Measurements from ENCODE around the gene ETV1.
"Not testable (repeated sequence)": the region's sequence is repeated elsewhere in the genome, so short reads cannot be mapped to it uniquely, and the experiment has no call there.

The ETV1 gene

DNA sequence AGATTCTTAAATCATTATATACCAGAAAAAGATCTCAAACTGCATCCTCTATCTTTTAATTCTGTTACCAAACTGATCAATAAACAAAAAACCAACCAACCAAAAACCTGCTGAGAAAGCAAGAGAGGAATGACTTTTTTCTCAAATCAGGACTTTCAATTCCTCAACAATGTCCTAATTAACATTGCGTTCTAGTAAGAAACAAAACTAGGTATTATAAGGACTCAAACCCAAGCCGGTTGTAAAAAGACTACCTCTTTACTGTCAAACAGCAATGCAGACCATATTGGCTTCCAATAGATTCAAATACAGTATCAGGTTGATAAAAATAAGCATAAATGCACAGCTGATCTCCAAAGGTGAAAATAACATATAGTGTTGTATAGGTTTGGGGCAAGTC is 57.3 kb downstream of the ETV1 start:
- no peak overlapping the region for H3K4me3 Mint-ChIP-seq
- no peaks in the 10 kb centered on the region for H3K27me3 Mint-ChIP-seq (ENCODE audit: low read depth)
- no peaks in the 10 kb centered on the region for H3K4me1 Mint-ChIP-seq (ENCODE audit: low read depth)
- H3K36me3 Mint-ChIP-seq (ENCODE audit: low read depth) = no peaks in the 10 kb centered on the region
- no peak overlapping the region for H3K27ac Mint-ChIP-seq
- peaks cover 4% of the 10 kb centered on the region for H3K9me3 Mint-ChIP-seq

DNA sequence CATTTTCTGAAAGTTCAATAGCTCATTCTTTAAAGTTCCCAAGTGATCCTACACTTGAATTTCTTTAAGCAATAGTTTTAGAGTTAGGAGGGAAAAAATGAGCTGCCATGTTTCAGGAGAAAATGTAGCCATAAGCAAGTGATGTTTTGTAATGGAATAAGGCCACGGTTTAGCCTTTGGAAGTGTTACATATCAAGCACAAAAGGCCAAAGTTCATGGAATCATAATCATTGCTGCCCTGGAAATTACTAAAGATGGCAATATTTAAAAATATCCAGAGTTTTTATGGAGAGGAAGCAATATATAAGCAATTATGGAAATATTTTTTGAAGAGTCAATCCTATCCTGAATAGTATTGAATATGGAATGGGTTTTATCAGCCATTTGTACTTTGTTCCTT is 68.4 kb downstream of the ETV1 start:
- Mint-ChIP-seq H3K4me3 (no peak overlapping the region), H3K9me3 (peaks cover under 1% of the 10 kb centered on the region), H3K36me3 (ENCODE audit: low read depth) (no peaks in the 10 kb centered on the region), H3K27me3 (ENCODE audit: low read depth) (no peaks in the 10 kb centered on the region), H3K4me1 (ENCODE audit: low read depth) (no peaks in the 10 kb centered on the region), H3K27ac (no peak overlapping the region)

DNA sequence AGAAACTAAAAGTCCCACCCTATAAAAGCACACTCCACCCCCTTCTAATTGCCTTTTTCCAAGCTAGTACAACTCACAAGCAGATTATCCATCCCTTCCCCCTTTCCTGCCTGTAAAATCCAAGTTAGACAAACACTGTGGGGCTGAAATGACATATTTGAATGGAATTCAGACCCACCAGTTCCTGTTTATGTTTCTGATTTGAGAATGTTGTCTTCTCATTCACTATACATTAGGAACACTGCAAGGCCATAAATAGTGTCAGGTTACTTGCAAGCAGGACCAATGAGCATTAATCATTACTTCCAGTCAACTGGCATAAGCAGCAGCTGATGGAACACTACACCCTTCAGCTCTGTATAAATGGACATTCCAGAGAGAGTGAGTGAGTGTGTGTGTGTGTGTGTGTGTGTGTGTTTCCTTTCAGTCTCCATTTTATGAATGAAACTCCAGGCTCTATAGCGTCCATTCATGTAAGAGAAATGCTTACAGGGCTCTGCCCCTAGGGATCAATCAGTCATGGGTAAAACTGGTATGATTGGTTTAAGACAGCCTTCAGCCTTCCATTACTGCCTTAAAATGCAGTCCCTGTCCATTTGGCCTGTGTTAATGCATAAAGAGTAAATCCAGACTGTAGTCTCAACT is 69.3 kb downstream of the ETV1 start:
- no peaks in the 10 kb centered on the region for H3K4me1 Mint-ChIP-seq (ENCODE audit: low read depth)
- H3K27me3 Mint-ChIP-seq (ENCODE audit: low read depth) = no peaks in the 10 kb centered on the region
- H3K4me3 Mint-ChIP-seq = no peak overlapping the region
- H3K27ac Mint-ChIP-seq = no peak overlapping the region
- no peaks in the 10 kb centered on the region for H3K36me3 Mint-ChIP-seq (ENCODE audit: low read depth)
- H3K9me3 Mint-ChIP-seq = peaks cover 2% of the 10 kb centered on the region

DNA sequence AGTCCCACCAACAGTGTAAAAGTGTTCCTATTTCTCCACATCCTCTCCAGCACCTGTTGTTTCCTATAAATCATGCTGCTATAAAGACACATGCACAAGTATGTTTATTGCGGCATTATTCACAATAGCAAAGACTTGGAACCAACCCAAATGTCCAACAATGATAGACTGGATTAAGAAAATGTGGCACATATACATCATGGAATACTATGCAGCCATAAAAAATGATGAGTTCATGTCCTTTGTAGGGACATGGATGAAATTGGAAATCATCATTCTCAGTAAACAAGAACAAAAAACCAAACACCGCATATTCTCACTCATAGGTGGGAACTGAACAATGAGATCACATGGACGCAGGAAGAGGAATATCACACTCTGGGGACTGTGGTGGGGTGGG is 71.1 kb downstream of the ETV1 start:
- not testable (repeated sequence) for H3K4me1 Mint-ChIP-seq (ENCODE audit: low read depth); H3K9me3 Mint-ChIP-seq; H3K4me3 Mint-ChIP-seq; H3K27ac Mint-ChIP-seq; H3K36me3 Mint-ChIP-seq (ENCODE audit: low read depth); H3K27me3 Mint-ChIP-seq (ENCODE audit: low read depth)

DNA sequence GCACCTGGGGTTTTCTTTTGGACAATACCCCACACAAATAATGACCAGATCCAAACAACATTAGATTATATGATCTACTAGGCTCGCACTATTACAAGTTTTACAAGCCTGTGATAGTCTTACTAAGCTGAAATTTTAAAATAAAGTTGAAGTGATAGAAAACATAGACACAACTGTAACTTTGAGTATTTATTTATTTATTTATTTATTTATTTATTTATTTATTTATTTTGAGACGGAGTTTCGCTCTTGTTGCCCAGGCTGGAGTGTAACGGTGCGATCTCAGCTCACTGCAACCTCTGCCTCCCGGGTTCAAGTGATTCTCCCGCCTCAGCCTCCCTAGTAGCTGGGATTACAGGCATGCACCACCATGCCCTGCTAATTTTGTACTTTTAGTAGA is 72.4 kb downstream of the ETV1 start:
- not testable (repeated sequence) for H3K4me3 Mint-ChIP-seq; H3K27ac Mint-ChIP-seq; H3K4me1 Mint-ChIP-seq (ENCODE audit: low read depth); H3K36me3 Mint-ChIP-seq (ENCODE audit: low read depth); H3K9me3 Mint-ChIP-seq; H3K27me3 Mint-ChIP-seq (ENCODE audit: low read depth)

DNA sequence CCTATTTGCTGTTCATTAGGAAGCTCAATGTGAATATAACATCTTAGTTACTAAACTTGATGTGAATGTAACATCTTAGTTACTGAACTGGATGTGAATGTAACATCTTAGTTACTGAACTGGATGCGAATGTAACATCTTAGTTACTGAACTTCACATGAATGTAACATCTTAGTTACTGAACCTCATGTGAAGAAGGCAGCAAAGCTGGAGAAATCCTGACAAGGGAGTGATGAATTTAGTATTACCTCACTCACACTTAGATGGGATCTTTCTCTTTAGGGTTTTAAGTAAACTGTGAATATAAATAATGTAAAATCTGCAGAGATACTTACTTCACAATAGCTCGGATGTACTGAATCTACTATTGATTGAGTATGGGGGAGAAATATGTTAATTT is 73.6 kb downstream of the ETV1 start:
- Mint-ChIP-seq H3K27me3 (ENCODE audit: low read depth) (no peaks in the 10 kb centered on the region), H3K36me3 (ENCODE audit: low read depth) (no peaks in the 10 kb centered on the region), H3K4me1 (ENCODE audit: low read depth) (no peaks in the 10 kb centered on the region), H3K4me3 (no peak overlapping the region), H3K27ac (no peak overlapping the region), H3K9me3 (peaks cover 2% of the 10 kb centered on the region)

DNA sequence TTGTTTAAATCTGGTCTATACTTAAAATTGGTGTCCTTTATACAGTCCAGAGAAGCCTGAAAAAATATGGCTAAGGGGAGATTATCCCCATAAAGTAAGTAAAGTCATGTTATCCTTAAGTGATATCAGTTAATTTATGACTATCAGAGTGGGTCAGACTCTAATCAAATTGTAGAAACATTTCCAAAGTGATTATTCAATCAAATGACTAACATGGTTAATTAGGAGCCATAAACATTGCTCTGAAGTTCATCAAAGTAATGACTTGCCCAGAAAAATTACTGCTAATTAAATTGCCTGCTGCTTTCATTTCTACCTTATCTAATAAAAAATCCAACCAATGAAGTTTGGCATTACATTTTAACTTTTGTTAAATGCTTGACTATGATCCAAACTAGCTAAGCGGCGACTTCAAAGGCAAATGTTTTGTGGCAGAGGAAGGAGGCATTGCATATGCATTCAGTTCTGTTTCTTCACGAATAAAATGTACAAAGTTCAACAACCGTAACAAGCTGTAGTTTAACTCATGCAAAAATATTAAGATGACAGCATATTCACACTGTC is 76.7 kb downstream of the ETV1 start:
- Mint-ChIP-seq H3K4me1 (ENCODE audit: low read depth) (peaks cover 2% of the 10 kb centered on the region), H3K4me3 (no peak overlapping the region), H3K27me3 (ENCODE audit: low read depth) (no peaks in the 10 kb centered on the region), H3K9me3 (peaks cover 2% of the 10 kb centered on the region), H3K27ac (no peak overlapping the region), H3K36me3 (ENCODE audit: low read depth) (no peaks in the 10 kb centered on the region)

DNA sequence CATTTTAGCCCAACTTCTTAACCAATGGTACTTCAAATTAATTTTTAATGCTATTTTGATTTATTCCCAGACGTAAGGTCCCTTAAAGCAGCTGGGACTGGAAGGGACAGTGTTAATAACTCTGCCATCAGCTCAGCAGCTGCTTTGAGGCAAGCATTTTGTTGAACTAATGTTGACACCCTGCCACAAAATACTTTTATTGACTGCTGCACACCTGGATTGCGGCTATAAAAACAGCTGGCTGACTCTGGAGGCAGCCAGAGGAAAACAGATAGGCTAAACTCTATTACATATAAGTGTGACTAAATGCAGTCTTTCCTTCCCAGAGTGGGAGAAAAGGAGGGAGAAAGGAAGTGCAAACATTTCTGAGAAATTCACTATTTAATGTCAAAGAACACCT is 77.6 kb downstream of the ETV1 start:
- peaks cover 2% of the 10 kb centered on the region for H3K4me1 Mint-ChIP-seq (ENCODE audit: low read depth)
- H3K4me3 Mint-ChIP-seq = no peak overlapping the region
- H3K27me3 Mint-ChIP-seq (ENCODE audit: low read depth) = no peaks in the 10 kb centered on the region
- H3K36me3 Mint-ChIP-seq (ENCODE audit: low read depth) = no peaks in the 10 kb centered on the region
- no peak overlapping the region for H3K27ac Mint-ChIP-seq
- peaks cover 2% of the 10 kb centered on the region for H3K9me3 Mint-ChIP-seq

DNA sequence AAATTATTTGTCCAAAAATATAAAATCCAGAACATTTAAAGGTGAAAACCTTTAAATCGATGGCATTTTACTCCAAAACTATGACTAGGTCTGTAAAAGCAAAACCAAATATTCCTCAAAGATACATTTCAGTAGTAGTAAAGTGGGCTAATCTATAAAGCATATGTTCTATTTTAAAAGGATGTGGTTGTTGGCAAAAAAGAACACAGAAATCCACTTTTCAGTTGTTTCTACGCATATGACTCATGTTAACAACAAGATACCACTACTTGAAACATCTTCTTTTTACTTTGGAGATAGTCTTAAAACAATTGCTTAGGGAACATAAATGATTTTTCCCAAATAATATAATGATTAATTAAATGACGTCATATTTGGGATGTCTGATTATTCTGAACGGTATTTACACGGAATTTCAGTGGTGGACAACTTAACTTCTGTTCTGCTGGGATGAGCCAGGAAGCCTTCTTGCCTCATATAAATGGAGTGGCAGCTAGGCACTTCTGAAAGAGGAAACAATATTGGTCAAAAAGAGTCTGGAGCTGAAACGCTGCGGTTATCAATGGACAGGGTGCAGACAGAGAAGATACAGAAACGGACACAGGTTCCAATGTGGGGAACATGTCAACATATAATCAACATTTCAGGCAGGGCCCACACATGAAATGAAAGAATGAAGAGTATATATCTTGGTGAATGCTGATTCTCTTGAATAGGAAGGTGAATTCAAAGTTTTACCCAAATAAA is 78.5 kb downstream of the ETV1 start:
- Mint-ChIP-seq H3K4me3 (no peak overlapping the region), H3K36me3 (ENCODE audit: low read depth) (no peaks in the 10 kb centered on the region), H3K27me3 (ENCODE audit: low read depth) (no peaks in the 10 kb centered on the region), H3K9me3 (peaks cover 1% of the 10 kb centered on the region), H3K4me1 (ENCODE audit: low read depth) (peaks cover 2% of the 10 kb centered on the region), H3K27ac (no peak overlapping the region)

DNA sequence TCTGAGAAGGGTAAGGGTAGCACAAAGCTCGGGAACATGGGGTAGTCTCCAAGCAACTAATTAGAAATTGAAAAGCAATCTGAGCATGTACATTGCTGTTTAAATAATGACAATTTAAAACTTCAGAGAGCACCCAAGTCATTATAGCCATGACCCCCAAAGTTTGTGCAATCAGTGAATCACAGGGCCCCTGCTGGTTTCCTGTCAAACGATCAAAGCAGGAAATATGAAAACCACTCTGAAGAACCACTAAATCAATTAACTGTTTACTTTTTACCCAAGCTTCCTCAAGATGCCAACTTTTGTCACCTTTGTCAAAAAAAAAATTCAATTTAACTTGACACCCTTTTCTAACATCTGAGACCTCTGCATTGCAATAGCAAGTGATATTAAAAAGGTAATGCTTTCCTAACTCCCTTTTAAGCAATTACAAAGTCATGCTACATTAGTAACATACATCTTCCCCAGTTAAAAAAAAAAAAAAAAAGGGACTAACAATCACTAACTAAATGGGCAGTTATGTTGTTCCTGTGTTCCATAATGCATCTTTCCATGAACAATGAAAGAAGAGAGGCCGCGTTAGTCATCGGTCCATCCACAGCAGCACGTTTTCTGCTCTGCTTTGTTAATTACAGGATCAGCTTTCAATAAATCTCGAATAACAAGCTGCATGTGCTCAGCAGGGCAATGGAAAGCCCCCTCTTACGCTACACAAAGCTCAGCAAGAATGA is 80.6 kb downstream of the ETV1 start:
- Mint-ChIP-seq H3K4me1 (ENCODE audit: low read depth) (peaks cover 2% of the 10 kb centered on the region), H3K27me3 (ENCODE audit: low read depth) (no peaks in the 10 kb centered on the region), H3K4me3 (no peak overlapping the region), H3K36me3 (ENCODE audit: low read depth) (no peaks in the 10 kb centered on the region), H3K9me3 (no peaks in the 10 kb centered on the region), H3K27ac (no peak overlapping the region)

DNA sequence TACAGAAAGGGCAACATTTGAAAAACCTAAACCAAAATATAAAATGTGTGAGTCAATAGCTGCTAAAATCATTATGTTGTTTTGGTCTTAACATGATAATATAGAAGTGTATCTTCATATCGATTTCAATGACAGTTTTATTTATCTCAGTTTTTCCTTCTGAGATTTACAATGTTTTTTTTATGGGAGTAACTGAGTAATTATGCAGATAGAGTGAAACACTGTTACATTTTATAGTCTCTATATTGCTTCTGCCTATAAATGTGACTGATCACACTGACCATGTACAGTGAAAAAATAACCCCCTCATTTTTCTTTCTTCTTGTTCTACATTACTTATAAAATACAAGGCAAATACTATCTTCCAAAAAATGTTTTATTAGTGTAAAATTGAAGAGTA is 81.6 kb downstream of the ETV1 start:
- no peaks in the 10 kb centered on the region for H3K9me3 Mint-ChIP-seq
- H3K36me3 Mint-ChIP-seq (ENCODE audit: low read depth) = no peaks in the 10 kb centered on the region
- no peaks in the 10 kb centered on the region for H3K27me3 Mint-ChIP-seq (ENCODE audit: low read depth)
- no peak overlapping the region for H3K4me3 Mint-ChIP-seq
- H3K4me1 Mint-ChIP-seq (ENCODE audit: low read depth) = peaks cover 2% of the 10 kb centered on the region
- no peak overlapping the region for H3K27ac Mint-ChIP-seq

DNA sequence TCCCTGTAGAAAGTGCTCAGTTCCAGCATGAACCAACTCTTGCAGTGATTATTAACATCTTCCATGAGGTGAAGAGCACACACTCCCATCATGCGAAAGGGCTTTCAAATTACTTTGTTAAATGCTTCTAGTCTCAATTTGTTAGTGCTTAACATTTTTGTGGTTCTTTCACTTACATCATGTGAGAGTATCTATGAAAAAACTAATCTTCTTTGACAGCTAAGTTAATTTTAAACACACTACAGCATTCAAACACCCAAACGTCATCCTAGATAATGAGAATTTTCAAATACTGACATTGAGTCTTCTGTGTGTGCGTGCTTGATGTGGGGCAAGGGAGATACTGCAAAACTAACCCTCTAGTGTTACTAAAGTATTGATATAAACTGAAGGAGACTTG is 84.8 kb downstream of the ETV1 start:
- no peaks in the 10 kb centered on the region for H3K27me3 Mint-ChIP-seq (ENCODE audit: low read depth)
- H3K27ac Mint-ChIP-seq = no peak overlapping the region
- no peaks in the 10 kb centered on the region for H3K9me3 Mint-ChIP-seq
- no peak overlapping the region for H3K4me3 Mint-ChIP-seq
- peaks cover 2% of the 10 kb centered on the region for H3K4me1 Mint-ChIP-seq (ENCODE audit: low read depth)
- H3K36me3 Mint-ChIP-seq (ENCODE audit: low read depth) = no peaks in the 10 kb centered on the region

DNA sequence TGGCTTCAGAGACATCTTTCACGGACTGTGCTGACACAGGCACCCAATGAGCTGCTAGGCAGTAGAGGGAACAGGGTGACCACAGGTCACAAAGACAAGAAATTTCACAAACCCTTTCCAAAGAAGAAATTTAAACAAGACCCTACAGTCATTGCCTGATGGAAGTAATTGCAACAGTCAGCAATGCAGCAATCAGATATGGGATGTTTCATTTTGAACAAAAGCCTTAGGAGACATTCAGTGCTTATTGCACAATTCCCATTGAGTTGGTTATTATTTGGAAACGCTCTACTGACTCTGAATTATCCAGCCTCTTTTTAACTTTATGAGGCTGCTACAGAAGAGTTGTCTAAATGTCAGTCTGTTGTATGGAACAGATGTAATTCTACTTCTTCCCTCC is 85.5 kb downstream of the ETV1 start:
- peaks cover 2% of the 10 kb centered on the region for H3K4me1 Mint-ChIP-seq (ENCODE audit: low read depth)
- H3K36me3 Mint-ChIP-seq (ENCODE audit: low read depth) = no peaks in the 10 kb centered on the region
- no peaks in the 10 kb centered on the region for H3K27me3 Mint-ChIP-seq (ENCODE audit: low read depth)

DNA sequence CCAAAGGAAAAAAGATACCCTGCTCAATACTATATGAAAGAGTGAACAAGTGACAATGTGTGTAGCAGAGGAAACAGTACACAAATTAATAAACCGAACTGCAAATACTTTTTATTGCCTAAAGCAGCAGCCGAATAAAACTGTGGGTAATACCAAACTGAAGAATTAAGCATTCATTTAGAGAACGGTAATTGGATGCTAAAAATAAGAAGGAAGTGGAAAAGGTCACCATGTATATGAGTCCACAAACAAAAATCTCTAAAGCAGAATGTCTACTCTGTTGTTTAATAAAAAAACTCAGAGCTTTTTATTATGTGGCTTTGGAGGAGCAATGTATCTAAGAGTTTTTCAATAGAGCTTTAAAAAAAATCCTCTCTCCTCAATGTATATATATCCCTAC is 87.9 kb downstream of the ETV1 start:
- Mint-ChIP-seq H3K9me3 (no peaks in the 10 kb centered on the region), H3K4me3 (no peak overlapping the region)

More for the DNA sequence above, 85.5 kb downstream of the ETV1 start:
- no peaks in the 10 kb centered on the region for H3K9me3 Mint-ChIP-seq
- no peak overlapping the region for H3K27ac Mint-ChIP-seq
- H3K4me3 Mint-ChIP-seq = no peak overlapping the region

More for the DNA sequence above, 87.9 kb downstream of the ETV1 start:
- no peaks in the 10 kb centered on the region for H3K4me1 Mint-ChIP-seq (ENCODE audit: low read depth)
- no peaks in the 10 kb centered on the region for H3K27me3 Mint-ChIP-seq (ENCODE audit: low read depth)
- H3K27ac Mint-ChIP-seq = no peak overlapping the region
- no peaks in the 10 kb centered on the region for H3K36me3 Mint-ChIP-seq (ENCODE audit: low read depth)

Data from T-helper 1 cell treated with Interleukin-12 subunit alpha and Interleukin-12 subunit beta and Interleukin-4 antibody, amounts not matched to agents 30 μg/mL and 1 μg/mL, for 36 hours (primary cell).